HG03095 (cell line): Measurements from ENCODE around the gene FHAD1.
"Not testable (repeated sequence)": the region's sequence is repeated elsewhere in the genome, so short reads cannot be mapped to it uniquely, and the experiment has no call there.

Source experiments
- ATAC-seq: cut with Tn5 transposase; IDR thresholded peaks from one replicate; pipeline ENCODE4 v1.9.1; 2021; ENCODE audit warnings: moderate library complexity; ENCODE audit not compliant: unreplicated experiment

FHAD1 gene

DNA sequence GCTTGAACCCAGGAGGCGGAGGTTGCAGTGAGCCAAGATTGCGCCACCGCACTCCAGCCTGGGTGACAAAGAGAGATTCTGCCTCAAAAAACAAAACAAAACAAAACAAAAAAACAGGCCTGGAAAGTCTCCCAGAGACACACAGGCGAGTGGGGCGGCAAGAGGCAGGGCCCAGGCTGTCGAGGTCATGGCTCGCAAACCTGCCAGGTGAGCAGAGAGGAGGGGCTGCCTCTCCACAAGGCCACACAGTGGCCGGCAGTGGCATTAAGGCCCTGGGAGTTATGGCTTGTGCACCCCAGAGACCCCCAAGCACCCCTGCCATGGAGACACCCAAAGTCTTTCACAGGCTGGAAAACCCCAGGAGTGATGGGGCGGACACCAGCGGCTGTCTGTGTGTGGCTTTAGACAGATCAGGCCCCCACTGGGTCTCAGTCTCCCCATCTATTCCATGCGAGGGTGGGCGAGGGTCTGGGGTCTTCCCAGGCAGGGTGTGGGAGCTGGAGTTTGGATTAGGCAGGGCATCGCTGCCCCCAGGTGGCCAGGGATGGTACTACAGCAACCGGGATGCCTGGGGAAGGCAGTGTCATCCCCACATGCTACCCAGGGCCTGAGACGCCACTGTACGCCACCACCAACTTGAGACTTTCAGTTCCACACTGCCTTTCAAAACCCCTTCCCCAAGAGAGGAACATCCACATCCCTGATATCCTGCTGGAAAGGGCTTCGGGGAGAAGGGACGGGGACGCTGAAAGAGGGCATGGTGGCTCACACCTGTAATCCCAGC is 184.0 kb downstream of the FHAD1 start:
- ATAC-seq = no peak

DNA sequence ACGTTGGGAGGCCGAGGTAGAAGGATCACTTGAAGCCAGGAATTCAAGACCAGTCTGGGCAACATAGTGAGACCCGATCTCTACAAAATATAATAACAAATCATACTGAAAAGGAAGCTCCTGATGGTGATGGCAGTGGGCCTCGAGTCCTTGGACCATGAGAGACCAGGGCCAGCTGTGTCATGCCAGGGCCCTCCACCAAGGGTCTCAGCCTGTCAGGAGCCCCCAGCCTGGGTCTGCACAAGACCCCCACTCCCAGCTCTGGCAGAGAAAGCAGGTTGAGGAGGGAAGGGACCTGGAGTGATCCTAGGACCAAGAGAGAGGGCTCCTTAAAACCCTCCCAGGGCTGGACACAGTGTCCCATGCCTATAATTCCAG is 184.5 kb downstream of the FHAD1 start:
- no peak for ATAC-seq

DNA sequence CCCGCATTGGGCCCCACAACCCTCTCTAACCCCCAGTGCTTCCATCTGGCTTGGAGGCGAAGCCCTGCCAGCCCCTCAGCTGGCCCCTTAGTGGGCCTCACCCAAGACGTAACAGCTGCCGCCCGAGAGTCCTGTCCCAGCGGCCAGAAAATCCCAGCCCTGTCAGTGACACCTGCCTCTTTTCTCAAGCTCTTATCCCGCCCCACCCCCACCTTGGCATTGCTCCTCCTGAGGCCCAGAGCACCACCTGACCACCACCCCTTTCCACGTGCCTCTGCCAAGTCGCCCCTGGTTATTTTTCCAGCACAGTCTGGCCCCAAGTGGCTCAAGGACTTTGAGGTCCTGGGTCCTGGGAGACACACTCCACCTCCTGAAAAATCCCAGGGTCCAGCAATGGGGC is 185.3 kb downstream of the FHAD1 start:
- ATAC-seq = no peak

DNA sequence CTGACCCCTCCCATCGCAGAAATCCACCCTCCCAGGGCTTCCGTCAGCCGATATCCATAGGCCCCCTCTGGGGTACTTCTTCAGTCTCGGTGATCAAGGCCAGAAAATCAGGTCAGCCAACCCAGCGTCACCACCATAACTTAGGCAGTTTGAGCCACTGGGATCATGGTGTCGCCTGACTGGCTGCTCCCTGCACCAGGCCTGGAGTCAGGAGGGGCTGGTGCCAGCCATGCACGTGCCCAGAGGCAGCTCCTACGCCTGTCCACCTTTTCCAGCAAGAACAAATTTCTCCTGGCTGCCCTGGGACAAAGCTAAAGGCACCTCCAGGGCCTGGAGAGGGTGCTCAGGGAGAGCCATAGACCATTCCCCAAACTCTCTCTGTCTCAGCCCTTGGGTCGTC is 186.4 kb downstream of the FHAD1 start:
- no peak for ATAC-seq

DNA sequence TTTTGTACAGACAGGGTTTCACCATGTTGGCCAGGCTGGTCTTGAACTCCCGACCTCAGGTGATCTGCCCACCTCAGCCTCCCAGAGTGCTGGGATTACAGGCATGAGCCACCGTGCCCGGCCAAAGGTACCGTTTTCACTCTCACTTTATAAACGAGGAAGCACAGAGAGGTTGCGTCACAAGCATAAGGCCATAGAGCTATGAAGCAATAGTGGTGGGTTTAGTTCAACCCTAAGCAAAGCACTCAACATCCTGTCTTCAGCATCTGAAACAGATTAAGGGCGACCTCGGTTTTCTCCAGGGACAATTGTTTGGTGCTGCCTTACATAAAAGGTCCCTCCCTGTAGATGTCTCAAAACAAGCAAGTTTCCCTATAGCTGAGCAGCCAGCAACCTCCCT is 187.7 kb downstream of the FHAD1 start:
- not testable (repeated sequence) for ATAC-seq

DNA sequence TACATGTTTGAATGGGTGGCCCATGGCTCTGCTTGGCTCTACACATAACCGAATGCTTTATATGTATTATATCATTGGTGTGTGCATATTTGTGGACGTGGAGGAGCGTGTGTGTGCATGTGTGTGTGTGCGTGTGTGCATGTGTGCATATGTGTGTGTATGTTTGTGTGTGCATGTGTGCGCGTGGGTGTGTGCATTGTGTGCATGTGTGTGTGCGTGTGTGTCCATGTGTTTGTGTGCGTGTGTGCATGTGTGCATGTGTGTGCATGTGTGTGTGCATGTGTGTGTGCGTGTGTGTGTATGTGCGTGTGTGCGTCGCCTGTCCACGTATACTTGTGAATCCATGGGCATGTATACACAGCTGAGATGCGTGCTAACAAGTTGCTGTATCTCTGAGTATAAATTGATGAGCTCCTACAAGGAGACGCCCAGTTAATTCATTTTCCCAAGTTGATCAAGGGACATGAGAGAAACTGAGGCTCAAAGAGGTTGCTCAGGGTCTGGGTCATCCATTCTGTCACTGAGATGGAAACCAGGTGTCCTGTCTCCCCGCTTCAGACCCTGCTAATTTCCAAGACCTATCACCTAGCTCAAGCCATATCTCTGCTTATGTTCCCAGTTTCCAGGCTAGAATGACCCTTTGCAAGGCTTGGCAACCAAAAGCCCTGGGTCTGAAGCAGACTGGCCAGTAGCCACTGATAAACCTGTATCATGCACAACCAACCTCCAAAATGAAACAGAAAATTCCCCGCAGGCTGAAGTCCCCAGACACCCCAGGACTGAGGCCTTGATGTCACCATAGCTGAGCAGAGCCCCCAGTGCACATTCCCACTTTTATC is 188.4 kb downstream of the FHAD1 start:
- ATAC-seq = no peak

DNA sequence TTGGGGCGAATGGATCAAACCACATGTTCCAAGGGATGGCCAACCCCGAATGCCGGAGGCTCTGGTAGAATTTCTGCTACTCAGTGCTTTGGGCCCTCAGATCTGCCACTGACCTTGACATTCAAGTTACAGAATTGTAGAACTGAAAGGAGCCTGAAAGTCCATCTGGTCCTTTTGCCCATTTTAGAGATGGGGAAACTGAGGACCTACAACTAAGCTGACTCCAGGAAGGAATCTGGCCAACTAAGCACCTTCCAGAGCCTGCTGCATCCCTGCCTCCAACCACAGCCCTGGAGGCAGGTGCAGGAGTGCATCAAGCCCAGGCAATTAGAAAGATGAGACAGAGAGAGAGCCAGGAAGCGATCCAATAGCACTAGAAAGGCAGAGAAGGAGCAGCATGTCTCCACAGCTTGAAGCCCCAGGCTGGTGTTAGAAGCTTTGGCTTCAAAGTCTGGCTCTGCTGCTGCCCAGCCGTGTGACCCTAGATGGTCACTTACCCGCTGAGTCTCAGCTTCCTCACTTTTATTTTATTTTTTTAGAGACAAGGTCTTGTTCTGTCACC is 189.9 kb downstream of the FHAD1 start:
- ATAC-seq = no peak

DNA sequence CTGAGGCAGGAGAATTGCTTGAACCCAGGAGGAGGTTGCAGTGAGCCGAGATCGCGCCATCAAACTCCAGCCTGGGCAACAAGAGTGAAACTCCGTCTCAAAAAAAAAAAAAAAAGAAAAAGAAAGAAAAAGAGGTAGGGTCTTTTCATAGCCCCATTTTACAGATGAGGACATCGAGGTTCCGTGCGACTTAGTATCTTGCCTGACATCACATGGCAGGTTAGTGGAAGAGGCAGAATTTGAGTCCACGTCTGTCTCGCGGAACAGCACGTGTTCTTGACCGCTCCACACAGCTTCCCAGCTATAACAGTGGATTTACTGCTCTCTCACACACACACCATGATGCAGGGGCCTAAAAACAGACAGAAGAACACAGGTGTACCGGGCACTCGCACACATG is 192.3 kb downstream of the FHAD1 start:
- ATAC-seq = no peak

DNA sequence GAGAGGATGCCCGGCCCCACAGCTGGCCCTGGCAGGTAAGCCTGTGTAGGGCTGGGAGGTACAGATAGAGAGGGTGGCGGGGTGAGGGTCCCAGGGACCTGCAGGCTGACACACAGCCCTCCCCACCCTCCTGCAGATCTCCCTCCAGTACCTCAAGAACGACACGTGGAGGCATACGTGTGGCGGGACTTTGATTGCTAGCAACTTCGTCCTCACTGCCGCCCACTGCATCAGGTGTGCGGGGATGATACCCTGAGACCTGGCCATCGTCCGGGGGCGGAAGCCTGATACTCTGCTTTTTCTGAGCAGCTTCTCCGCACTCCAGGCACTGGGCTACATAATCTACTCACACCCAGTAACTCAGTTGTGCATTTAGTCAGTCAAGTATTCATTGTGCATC is 193.3 kb downstream of the FHAD1 start:
- ATAC-seq = no peak

DNA sequence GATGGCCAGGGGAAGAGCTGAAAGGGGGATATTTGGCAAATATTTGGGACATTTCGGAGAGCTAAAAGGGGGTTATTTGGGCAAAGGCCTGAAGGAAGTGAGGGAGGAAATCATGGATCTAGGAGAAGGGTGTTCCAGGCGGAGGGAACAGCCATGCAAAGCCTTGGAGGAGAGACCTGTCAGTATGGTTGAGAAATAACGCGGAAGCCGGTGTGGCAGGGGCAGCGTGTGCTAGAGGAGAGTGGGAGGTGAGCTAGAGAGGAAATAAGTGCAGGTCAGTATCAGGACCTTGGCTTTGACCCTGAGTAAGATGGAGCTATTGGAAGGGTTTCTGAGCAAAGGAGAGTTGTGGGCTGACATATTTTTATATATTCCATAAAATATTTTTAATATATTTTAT is 194.2 kb downstream of the FHAD1 start:
- no peak for ATAC-seq

DNA sequence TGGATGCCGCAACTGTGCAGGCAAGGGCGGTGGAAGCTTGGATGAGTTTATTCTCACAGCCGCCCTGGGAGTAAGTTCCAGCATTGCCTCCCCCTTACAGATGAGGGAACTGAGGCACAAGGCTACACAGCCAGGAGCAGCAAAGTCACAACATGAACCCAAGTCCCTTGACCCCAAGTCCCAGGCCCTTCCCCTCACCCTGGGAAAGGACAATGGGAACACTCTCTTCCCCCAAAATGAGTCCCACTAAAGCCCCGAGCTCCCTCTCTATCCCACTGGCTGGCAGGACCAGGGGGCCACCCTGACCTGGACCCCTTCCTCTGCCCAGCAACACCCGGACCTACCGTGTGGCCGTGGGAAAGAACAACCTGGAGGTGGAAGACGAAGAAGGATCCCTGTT is 195.1 kb downstream of the FHAD1 start:
- ATAC-seq = no peak

DNA sequence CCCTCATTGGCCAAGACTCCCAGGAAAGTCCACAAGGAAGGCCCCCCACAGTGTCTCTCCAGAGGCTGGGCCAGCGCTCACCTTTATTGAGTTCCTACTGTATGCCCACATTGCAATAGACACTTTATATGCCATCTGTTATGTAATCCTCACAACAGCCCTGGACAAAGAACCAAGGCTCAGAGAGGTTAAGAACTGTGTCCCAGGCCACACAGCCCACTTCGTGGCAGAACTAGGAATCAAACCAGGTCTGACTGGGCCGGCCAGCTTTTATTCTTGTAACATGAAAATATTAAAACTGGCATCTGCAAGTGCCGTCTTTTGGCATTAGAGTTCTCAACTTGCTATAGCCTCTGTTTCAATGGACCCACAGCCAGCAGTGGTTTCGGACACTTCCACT is 195.7 kb downstream of the FHAD1 start:
- ATAC-seq = no peak

DNA sequence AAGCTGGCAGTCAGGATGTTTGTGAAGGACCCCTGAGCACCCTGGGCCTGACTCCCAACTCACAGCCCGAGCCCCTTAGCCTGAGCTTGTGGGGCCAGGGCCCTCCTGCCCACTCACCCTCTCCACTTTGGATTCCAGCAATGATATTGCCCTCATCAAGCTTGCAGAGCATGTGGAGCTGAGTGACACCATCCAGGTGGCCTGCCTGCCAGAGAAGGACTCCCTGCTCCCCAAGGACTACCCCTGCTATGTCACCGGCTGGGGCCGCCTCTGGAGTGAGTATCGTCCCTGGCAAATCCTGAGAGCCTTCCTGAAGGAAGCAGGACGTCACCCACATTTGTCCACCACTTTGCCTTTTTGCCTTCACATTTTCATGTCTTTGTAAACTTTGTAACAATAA is 196.3 kb downstream of the FHAD1 start:
- no peak for ATAC-seq

DNA sequence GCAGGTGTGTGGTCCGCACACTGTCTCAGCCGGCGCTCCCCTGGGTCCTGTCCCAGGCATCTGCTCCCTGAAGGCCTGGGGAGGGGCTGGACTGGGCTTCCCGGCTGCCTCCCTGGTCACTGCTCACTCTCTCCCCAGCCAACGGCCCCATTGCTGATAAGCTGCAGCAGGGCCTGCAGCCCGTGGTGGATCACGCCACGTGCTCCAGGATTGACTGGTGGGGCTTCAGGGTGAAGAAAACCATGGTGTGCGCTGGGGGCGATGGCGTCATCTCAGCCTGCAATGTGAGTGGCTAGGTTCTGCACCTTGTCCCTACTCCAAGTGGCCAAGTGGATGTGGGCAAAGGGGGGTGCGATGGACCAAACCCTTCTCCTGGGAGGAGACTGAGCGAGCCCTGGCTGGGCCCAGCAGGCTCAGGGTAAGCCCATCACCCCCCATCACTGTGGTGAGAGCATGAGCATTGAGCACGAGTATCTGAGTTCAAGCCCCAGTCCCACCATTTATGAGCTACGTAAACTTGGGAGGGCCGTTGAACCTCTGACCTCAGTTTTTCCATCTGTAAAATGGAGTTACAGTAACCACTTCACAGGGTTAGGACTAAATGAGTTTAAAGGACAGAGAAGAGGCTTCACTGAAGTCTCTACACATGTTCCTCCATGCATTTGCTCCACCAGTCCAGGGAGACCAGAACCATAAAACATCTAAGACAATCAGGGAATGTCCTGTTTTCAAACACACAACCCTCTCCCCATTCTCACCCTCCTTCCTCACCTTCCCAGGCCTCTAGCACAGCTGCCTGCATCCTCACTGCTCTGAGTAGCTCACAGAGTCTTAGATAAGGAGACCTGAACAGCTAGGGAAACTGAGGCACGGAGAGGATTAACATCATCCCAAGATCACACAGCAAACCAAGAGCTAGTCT is 197.7 kb downstream of the FHAD1 start:
- no peak for ATAC-seq

DNA sequence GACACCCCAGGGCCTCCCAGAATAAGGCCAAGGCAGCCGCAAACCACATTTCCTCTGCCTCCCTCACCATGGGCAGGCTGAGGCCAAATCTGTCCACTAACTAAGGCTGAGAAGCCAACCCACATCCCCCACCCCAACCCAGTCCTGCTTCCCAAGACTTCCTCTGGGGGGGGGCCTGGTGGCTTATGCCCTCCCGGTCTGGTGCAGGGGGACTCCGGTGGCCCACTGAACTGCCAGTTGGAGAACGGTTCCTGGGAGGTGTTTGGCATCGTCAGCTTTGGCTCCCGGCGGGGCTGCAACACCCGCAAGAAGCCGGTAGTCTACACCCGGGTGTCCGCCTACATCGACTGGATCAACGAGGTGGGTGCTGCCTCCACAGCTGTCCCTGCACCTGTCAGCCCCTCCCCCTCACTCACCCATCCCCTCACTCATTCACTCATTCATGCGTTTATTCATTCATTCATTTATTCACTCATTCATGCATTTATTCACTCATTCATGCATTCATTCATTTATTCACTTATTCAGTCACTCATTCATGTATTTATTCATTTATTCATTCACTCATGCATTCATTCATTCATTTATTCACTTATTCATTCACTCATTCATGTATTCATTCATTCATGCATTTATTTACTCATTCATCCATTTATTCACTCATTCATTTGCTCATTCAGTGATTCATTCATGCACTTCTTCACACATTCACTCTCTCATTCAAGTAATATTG is 198.5 kb downstream of the FHAD1 start:
- no peak for ATAC-seq

DNA sequence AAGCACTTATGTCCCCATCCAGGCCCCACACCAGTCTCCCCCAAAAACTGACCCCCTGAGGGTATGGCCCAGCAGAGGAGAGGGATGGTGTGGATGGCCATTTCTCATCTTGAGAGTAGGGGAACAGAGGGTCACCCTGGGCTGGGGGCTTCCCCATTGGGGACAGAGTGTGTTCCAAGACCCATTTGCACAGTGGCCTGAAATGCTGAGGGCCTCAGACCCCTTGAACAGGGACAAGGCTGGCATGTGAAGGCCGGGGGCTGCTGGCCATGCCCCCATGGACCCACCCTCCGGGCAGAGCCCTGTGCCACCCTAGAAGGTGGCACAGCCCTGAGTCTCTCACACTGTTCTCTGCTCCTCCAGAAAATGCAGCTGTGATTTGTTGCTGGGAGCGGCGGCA is 199.2 kb downstream of the FHAD1 start:
- ATAC-seq = no peak
